ENCODE measurements around the gene IDH2. TPM values are rescaled to one million over a fixed set of nuclear protein-coding genes. Genes with fewer than 3 reads are reported as not detected.

Gene IDH2
- total RNA-seq, 6 donors from 2014 or later = 41.5 to 72.1 (median 48.7) TPM

DNA sequence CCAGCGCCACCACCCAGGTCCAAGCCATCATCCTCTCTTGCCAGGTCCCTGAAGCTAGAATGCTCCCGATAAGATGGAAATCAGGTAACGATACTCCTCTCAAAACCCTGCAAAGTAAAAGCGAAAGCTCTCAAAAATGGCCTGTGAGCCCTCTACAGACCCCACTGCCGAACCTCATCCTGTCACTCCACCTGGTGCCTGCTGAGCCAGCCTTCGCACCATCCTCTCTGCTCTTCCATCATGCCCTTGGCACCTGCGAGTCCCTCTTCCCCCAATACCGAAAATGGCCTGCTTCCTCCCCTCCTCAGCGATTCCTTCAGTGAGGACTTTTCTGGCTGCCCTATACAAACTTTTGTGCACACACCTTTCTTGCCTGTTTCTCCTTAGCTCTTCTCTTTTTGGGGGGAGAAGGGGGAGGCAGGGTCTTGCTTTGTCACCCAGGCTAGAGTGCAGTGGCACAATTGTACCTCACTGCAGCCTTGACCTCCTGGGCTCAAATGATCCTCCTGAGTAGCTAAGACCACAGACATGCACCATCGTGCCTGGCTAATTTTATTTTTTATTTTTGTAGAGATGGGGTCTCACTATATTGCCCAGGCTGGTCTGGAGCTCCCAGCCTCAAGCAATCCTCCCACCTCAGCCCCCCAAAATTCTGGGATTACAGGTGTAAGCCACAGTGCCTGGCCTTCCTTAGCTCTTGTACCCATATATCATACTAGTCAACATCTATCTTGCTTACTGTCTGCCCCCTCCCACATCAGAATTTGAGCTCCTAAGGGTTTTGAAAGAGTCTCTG lies 3.0 kb downstream of the IDH2 start:
- Histone ChIP-seq H3K27ac (peak overlapping the region; percentile 52 to 96 (median 84)), H3K36me3 (no peaks in the 10 kb centered on the region), H3K27me3 (no peaks in the 10 kb centered on the region), H3K9me3 (no peaks in the 10 kb centered on the region), H3K4me3 (no peak overlapping the region), H3K4me1 (peaks cover 46 to 74% (median 54%) of the 10 kb centered on the region in 4 donors)
- WGBS, 2 donors = 76 to 91% methylated on average over 10 of the region's 10 CpGs
- TF ChIP-seq POLR2AphosphoS5 (IDR thresholded peaks at IDR 0.05) (no peak), POLR2A (IDR thresholded peaks at IDR 0.05) (no peak), EP300 (IDR thresholded peaks at IDR 0.05) (no peak)
- TF ChIP-seq, protein P1, sequence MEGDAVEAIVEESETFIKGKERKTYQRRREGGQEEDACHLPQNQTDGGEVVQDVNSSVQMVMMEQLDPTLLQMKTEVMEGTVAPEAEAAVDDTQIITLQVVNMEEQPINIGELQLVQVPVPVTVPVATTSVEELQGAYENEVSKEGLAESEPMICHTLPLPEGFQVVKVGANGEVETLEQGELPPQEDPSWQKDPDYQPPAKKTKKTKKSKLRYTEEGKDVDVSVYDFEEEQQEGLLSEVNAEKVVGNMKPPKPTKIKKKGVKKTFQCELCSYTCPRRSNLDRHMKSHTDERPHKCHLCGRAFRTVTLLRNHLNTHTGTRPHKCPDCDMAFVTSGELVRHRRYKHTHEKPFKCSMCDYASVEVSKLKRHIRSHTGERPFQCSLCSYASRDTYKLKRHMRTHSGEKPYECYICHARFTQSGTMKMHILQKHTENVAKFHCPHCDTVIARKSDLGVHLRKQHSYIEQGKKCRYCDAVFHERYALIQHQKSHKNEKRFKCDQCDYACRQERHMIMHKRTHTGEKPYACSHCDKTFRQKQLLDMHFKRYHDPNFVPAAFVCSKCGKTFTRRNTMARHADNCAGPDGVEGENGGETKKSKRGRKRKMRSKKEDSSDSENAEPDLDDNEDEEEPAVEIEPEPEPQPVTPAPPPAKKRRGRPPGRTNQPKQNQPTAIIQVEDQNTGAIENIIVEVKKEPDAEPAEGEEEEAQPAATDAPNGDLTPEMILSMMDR (IDR thresholded peaks at IDR 0.05) = no peak
- DNase-seq (no peak), ATAC-seq (ENCODE audit: low FRiP score in 2 of 2) (no peak)

DNA sequence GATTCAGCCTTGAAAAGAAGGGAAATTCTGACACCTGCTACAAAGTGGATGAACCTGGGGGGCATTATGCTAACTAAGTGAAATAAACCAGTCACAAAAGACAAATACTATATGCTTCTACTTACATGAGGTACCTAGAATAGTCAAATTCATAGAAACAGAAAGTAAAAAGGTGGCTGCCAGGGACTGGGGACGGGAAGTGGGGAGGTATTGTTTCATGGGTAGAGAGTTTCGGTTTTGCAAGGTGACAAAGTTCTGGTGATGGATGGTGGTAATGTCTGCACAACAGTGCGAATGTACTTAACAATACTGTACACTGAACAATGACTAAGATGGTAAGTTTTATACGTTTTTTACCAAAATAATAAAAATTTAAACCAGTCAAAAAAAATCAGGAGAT lies 4.8 kb downstream of the IDH2 start:
- no peaks in the 10 kb centered on the region for H3K36me3 ChIP-seq
- H3K9me3 ChIP-seq = no peaks in the 10 kb centered on the region
- H3K4me3 ChIP-seq = no peak overlapping the region
- ATAC-seq (ENCODE audit: low FRiP score in 2 of 2) (no peak), DNase-seq (no peak)
- peaks cover 42 to 64% (median 52%) of the 10 kb centered on the region in 4 donors for H3K4me1 ChIP-seq
- H3K27ac ChIP-seq = peak overlapping the region; percentile 52 to 96 (median 84)
- WGBS, 2 donors = 24 to 40% methylated on average over 4 of the region's 4 CpGs
- no peaks in the 10 kb centered on the region for H3K27me3 ChIP-seq
- TF ChIP-seq EP300 (IDR thresholded peaks at IDR 0.05) (no peak), POLR2A (IDR thresholded peaks at IDR 0.05) (no peak), POLR2AphosphoS5 (IDR thresholded peaks at IDR 0.05) (no peak)

DNA sequence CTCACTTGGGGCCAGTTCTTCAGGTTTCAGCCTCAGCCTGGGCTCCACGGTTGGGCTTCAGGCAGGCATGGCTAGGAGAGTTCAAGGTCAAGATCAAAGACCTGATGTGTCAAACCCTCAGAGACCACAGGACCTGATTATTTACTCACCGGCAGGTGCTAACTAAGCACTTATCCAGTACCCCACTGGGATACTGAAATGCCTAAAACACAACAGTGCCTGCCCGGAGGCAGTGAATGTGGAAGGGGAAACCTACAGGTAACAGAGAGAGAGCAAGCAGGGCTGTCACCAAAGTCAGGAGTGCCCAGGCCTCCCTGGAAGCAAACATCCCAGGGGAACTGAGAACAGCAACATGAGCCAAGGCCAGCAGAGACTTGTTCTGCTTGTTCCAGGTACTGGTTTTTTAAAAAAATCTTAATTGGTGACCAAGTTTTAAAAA lies 6.7 kb downstream of the IDH2 start:
- Histone ChIP-seq H3K27ac (peak overlapping the region; percentile 24 to 60 (median 37)), H3K9me3 (no peaks in the 10 kb centered on the region), H3K27me3 (no peaks in the 10 kb centered on the region), H3K4me1 (peaks cover 31 to 51% (median 42%) of the 10 kb centered on the region in 4 donors), H3K36me3 (peaks cover 0 to 8% (median 3%) of the 10 kb centered on the region in 4 donors), H3K4me3 (no peak overlapping the region)
- 44 to 59% methylated on average over 3 of the region's 3 CpGs for WGBS, 2 donors
- ATAC-seq (ENCODE audit: low FRiP score in 2 of 2) (peak in 1 of 2 donors; percentile 44), DNase-seq (no peak)
- TF ChIP-seq, protein P1 (IDR thresholded peaks at IDR 0.05) = no peak
- TF ChIP-seq POLR2AphosphoS5 (IDR thresholded peaks at IDR 0.05) (no peak), POLR2A (IDR thresholded peaks at IDR 0.05) (no peak), EP300 (IDR thresholded peaks at IDR 0.05) (no peak)

DNA sequence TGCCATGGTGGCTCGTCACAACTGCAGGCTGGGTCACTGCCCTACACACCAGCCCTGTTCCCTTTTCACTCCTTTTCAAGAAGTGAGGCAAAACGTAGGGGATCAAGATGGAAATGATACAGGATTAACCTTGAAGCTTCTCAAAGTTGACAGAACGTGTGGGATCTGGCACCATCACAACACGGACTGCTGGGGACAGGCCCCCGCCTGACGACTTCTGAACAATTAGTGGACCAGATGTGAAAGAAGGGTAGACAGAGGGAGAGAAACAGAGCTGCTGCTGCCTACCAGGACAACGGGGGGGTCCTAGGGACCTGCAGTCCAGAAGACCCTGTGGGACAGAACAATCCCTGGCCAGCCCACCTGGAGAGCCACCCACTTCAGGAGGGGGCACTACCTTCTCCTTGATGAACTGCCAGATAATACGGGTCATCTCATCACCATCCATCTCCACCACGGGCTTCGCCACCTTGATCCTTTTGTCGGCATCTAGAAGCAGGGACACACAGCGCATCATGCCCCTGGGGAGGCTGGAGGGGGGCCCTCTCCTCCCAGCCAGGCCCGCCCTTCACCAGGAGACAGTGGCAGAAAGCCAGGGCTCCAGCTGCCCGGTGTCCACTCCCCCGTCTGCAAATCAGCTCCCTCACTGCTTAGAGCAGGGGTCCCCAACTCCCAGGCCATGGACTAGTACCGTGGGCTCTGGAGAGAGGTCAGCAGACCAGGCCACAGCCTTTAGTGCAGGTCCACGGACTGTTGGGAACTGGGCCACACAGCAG lies 10.9 kb downstream of the IDH2 start:
- peaks cover 2 to 15% (median 14%) of the 10 kb centered on the region in 4 donors for H3K4me1 ChIP-seq
- no peak for ATAC-seq (ENCODE audit: low FRiP score in 2 of 2)
- no peaks in the 10 kb centered on the region for H3K27me3 ChIP-seq
- WGBS, 2 donors = 84 to 89% methylated on average over 9 to 16 of the region's 17 CpGs
- no peak for TF ChIP-seq EP300 (IDR thresholded peaks at IDR 0.05)
- no peak for DNase-seq
- H3K4me3 ChIP-seq = no peak overlapping the region
- no peaks in the 10 kb centered on the region for H3K9me3 ChIP-seq
- H3K36me3 ChIP-seq = peaks cover 0 to 39% (median 18%) of the 10 kb centered on the region in 4 donors
- no peak overlapping the region for H3K27ac ChIP-seq

DNA sequence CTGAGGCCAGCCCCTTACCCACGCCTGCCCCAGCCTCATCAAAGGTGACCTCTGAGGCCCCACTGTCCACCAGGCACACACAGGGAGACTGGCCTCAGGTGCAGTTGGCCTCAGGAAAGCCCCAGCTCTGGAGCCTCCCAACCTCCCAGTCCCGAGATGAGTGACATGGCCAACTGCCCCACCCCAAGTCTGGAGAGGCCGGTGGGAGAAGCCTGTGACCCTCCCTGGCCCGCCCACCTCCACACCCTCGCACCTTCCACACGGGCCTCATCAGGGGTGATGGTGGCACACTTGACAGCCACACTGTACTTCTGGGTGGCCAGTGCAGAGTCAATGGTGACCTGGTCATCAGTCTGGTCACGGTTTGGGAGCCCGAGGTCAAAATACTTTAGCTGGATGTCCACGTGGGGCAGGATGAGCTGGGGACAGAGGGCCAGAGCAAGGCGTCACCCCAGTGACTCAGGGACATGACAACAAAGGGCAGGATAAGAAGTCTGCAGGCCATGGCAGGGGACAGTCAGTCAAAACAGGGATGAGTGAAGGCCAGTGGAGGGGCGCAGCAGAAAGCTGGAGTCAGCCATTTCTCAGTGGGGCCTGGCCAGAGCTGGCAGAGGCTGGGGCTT lies 11.9 kb downstream of the IDH2 start:
- Histone ChIP-seq H3K9me3 (no peaks in the 10 kb centered on the region), H3K4me3 (no peak overlapping the region), H3K27me3 (no peaks in the 10 kb centered on the region), H3K36me3 (peaks cover 0 to 43% (median 21%) of the 10 kb centered on the region in 4 donors), H3K4me1 (peaks cover 2 to 5% (median 5%) of the 10 kb centered on the region in 4 donors), H3K27ac (no peak overlapping the region)
- DNase-seq (no peak), ATAC-seq (ENCODE audit: low FRiP score in 2 of 2) (no peak)
- 95 to 98% methylated on average over 5 to 11 of the region's 11 CpGs for WGBS, 2 donors
- no peak for TF ChIP-seq EP300 (IDR thresholded peaks at IDR 0.05)
- TF ChIP-seq POLR2A (IDR thresholded peaks at IDR 0.05) = no peak
- no peak for TF ChIP-seq POLR2AphosphoS5 (IDR thresholded peaks at IDR 0.05)
- TF ChIP-seq, protein P1 (IDR thresholded peaks at IDR 0.05) = no peak

Measured in upper lobe of left lung (tissue), 6 donors.